WTC11 (cell line): ENCODE data around the gene AKT2. TPM values are rescaled to one million over a fixed set of nuclear protein-coding genes. Genes with fewer than 3 reads are reported as not detected.

Source experiments
- ATAC-seq: fragments of 200-7000 bp; cut with Tn5 transposase; 2 replicates; pipeline ENCODE4 v1.10.0; 2021; ENCODE audit warnings: mild to moderate bottlenecking, moderate library complexity
- CTCF ChIA-PET: fragments of 300-600 bp; sonication (Branson Sonifier 250); formaldehyde crosslinking; loops from one replicate; lab custom pipeline; 2021; ENCODE audit warnings: antibody characterized with exemption; lab: Charles Lee
- POLR2A ChIA-PET: fragments of 350-600 bp; sonication (Branson Sonifier 250); formaldehyde crosslinking; loops from one replicate; lab custom pipeline; 2021; ENCODE audit warnings: antibody characterized with exemption; lab: Charles Lee
- DNase-seq: peaks from one replicate; pipeline ENCODE4 v3.0.0; 2021; ENCODE audit warnings: low spot score
- H3K27ac Mint-ChIP-seq: 2 replicates; pipeline ENCODE4 v1.8.0; 2021; ENCODE audit warnings: mixed read lengths
- H3K27me3 Mint-ChIP-seq: 2 replicates; pipeline ENCODE4 v1.8.0; 2021; ENCODE audit warnings: low read depth, mild to moderate bottlenecking, moderate library complexity, mixed read lengths
- H3K36me3 Mint-ChIP-seq: 2 replicates; pipeline ENCODE4 v1.8.0; 2021; ENCODE audit warnings: mixed read lengths
- H3K4me1 Mint-ChIP-seq: 2 replicates; pipeline ENCODE4 v1.8.0; 2022; ENCODE audit warnings: mixed read lengths
- H3K4me3 Mint-ChIP-seq: 2 replicates; pipeline ENCODE4 v1.8.0; 2021; ENCODE audit warnings: mild to moderate bottlenecking, moderate library complexity, mixed read lengths
- H3K9me3 Mint-ChIP-seq: 2 replicates; pipeline ENCODE4 v1.8.0; 2021; ENCODE audit warnings: mixed read lengths
- EMX1 ChIP-seq: fragments of 250-450 bp; sonication (Bioruptor Pico); IDR thresholded peaks from 2 replicates; pipeline ENCODE4 v1.8.0; 2021; ENCODE audit warnings: mild to moderate bottlenecking
- NFE2L1 ChIP-seq: sonication (generic); formaldehyde crosslinking; IDR thresholded peaks from 2 replicates; pipeline ENCODE4 v1.8.1; 2023; ENCODE audit warnings: missing genetic modification reagents
- NR1H2 ChIP-seq: sonication (generic); formaldehyde crosslinking; IDR thresholded peaks from 2 replicates; pipeline ENCODE4 v1.9.0; 2021; ENCODE audit warnings: mild to moderate bottlenecking, moderate library complexity, missing genetic modification reagents
- ZNF396 ChIP-seq: fragments of 250-450 bp; sonication (Bioruptor Pico); IDR thresholded peaks from 2 replicates; pipeline ENCODE4 v1.8.0; 2021; ENCODE audit warnings: mild to moderate bottlenecking, moderate library complexity, borderline replicate concordance
- ZNF671 ChIP-seq: fragments of 250-450 bp; sonication (Bioruptor Pico); IDR thresholded peaks from 2 replicates; pipeline ENCODE4 v1.8.0; 2021; ENCODE audit warnings: mild to moderate bottlenecking
- total RNA-seq: library from RNA; stranded (reverse); gene quantifications from 3 replicates; pipeline ENCODE4 v1.2.3, GENCODE V29; 2021
- TF ChIP-seq, protein P1 (sequence below): sonication (generic); formaldehyde crosslinking; IDR thresholded peaks from 2 replicates; pipeline ENCODE4 v1.8.0; 2023; ENCODE audit warnings: missing genetic modification reagents, mild to moderate bottlenecking, borderline replicate concordance
- TF ChIP-seq, protein P2 (sequence below): fragments of 250-450 bp; sonication (Bioruptor Pico); IDR thresholded peaks from 2 replicates; pipeline ENCODE4 v1.9.0; 2021; ENCODE audit warnings: mild to moderate bottlenecking, borderline replicate concordance
- TF ChIP-seq, protein P3 (sequence below): sonication (generic); formaldehyde crosslinking; IDR thresholded peaks from 2 replicates; pipeline ENCODE4 v1.8.0; 2023; ENCODE audit warnings: mild to moderate bottlenecking, missing genetic modification reagents
- TF ChIP-seq, protein P4 (sequence below): fragments of 250-450 bp; sonication (Bioruptor Pico); IDR thresholded peaks from 2 replicates; pipeline ENCODE4 v1.9.0; 2021; ENCODE audit warnings: mild to moderate bottlenecking
- TF ChIP-seq, protein P5 (sequence below): fragments of 250-450 bp; sonication (Bioruptor Pico); IDR thresholded peaks from 2 replicates; pipeline ENCODE4 v1.9.0; 2021; ENCODE audit warnings: moderate library complexity, mild to moderate bottlenecking, inconsistent platforms, borderline replicate concordance
- TF ChIP-seq, protein P6 (sequence below): sonication (generic); formaldehyde crosslinking; IDR thresholded peaks from 2 replicates; pipeline ENCODE4 v1.8.1; 2023; ENCODE audit warnings: mild to moderate bottlenecking, missing genetic modification reagents, borderline replicate concordance

The AKT2 gene
- total RNA-seq, 1 experiment from 2014 or later: 156 TPM

DNA sequence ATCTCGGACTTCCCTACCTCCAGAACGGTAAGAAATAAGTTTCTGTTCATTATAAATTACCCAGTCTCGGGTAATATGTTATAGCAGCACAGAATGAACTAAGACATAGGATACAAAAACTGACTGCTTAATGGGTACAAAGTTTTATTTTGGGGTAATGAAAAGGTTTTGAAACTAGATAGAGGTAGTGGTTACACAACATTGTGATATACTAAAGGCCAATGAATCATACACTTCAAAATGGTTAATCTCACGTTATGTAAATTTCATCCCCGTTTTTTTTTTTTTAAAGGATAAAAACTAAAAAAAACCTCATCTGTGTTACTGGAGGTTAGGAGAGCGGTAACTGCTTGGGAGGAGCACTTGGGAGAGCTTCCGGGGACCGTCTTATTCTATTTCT, 23.5 kb downstream of the AKT2 start (continued):
- TF ChIP-seq, protein P1, sequence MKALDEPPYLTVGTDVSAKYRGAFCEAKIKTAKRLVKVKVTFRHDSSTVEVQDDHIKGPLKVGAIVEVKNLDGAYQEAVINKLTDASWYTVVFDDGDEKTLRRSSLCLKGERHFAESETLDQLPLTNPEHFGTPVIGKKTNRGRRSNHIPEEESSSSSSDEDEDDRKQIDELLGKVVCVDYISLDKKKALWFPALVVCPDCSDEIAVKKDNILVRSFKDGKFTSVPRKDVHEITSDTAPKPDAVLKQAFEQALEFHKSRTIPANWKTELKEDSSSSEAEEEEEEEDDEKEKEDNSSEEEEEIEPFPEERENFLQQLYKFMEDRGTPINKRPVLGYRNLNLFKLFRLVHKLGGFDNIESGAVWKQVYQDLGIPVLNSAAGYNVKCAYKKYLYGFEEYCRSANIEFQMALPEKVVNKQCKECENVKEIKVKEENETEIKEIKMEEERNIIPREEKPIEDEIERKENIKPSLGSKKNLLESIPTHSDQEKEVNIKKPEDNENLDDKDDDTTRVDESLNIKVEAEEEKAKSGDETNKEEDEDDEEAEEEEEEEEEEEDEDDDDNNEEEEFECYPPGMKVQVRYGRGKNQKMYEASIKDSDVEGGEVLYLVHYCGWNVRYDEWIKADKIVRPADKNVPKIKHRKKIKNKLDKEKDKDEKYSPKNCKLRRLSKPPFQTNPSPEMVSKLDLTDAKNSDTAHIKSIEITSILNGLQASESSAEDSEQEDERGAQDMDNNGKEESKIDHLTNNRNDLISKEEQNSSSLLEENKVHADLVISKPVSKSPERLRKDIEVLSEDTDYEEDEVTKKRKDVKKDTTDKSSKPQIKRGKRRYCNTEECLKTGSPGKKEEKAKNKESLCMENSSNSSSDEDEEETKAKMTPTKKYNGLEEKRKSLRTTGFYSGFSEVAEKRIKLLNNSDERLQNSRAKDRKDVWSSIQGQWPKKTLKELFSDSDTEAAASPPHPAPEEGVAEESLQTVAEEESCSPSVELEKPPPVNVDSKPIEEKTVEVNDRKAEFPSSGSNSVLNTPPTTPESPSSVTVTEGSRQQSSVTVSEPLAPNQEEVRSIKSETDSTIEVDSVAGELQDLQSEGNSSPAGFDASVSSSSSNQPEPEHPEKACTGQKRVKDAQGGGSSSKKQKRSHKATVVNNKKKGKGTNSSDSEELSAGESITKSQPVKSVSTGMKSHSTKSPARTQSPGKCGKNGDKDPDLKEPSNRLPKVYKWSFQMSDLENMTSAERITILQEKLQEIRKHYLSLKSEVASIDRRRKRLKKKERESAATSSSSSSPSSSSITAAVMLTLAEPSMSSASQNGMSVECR (CRISPR knock-in tag): no peak
- TF ChIP-seq, protein P2, sequence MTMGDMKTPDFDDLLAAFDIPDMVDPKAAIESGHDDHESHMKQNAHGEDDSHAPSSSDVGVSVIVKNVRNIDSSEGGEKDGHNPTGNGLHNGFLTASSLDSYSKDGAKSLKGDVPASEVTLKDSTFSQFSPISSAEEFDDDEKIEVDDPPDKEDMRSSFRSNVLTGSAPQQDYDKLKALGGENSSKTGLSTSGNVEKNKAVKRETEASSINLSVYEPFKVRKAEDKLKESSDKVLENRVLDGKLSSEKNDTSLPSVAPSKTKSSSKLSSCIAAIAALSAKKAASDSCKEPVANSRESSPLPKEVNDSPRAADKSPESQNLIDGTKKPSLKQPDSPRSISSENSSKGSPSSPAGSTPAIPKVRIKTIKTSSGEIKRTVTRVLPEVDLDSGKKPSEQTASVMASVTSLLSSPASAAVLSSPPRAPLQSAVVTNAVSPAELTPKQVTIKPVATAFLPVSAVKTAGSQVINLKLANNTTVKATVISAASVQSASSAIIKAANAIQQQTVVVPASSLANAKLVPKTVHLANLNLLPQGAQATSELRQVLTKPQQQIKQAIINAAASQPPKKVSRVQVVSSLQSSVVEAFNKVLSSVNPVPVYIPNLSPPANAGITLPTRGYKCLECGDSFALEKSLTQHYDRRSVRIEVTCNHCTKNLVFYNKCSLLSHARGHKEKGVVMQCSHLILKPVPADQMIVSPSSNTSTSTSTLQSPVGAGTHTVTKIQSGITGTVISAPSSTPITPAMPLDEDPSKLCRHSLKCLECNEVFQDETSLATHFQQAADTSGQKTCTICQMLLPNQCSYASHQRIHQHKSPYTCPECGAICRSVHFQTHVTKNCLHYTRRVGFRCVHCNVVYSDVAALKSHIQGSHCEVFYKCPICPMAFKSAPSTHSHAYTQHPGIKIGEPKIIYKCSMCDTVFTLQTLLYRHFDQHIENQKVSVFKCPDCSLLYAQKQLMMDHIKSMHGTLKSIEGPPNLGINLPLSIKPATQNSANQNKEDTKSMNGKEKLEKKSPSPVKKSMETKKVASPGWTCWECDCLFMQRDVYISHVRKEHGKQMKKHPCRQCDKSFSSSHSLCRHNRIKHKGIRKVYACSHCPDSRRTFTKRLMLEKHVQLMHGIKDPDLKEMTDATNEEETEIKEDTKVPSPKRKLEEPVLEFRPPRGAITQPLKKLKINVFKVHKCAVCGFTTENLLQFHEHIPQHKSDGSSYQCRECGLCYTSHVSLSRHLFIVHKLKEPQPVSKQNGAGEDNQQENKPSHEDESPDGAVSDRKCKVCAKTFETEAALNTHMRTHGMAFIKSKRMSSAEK: no peak
- TF ChIP-seq EMX1 (CRISPR knock-in tag) (no peak), NFE2L1 (no peak), NR1H2 (CRISPR knock-in tag) (no peak)
- TF ChIP-seq, protein P3, sequence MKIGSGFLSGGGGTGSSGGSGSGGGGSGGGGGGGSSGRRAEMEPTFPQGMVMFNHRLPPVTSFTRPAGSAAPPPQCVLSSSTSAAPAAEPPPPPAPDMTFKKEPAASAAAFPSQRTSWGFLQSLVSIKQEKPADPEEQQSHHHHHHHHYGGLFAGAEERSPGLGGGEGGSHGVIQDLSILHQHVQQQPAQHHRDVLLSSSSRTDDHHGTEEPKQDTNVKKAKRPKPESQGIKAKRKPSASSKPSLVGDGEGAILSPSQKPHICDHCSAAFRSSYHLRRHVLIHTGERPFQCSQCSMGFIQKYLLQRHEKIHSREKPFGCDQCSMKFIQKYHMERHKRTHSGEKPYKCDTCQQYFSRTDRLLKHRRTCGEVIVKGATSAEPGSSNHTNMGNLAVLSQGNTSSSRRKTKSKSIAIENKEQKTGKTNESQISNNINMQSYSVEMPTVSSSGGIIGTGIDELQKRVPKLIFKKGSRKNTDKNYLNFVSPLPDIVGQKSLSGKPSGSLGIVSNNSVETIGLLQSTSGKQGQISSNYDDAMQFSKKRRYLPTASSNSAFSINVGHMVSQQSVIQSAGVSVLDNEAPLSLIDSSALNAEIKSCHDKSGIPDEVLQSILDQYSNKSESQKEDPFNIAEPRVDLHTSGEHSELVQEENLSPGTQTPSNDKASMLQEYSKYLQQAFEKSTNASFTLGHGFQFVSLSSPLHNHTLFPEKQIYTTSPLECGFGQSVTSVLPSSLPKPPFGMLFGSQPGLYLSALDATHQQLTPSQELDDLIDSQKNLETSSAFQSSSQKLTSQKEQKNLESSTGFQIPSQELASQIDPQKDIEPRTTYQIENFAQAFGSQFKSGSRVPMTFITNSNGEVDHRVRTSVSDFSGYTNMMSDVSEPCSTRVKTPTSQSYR: no peak
- TF ChIP-seq, protein P4, sequence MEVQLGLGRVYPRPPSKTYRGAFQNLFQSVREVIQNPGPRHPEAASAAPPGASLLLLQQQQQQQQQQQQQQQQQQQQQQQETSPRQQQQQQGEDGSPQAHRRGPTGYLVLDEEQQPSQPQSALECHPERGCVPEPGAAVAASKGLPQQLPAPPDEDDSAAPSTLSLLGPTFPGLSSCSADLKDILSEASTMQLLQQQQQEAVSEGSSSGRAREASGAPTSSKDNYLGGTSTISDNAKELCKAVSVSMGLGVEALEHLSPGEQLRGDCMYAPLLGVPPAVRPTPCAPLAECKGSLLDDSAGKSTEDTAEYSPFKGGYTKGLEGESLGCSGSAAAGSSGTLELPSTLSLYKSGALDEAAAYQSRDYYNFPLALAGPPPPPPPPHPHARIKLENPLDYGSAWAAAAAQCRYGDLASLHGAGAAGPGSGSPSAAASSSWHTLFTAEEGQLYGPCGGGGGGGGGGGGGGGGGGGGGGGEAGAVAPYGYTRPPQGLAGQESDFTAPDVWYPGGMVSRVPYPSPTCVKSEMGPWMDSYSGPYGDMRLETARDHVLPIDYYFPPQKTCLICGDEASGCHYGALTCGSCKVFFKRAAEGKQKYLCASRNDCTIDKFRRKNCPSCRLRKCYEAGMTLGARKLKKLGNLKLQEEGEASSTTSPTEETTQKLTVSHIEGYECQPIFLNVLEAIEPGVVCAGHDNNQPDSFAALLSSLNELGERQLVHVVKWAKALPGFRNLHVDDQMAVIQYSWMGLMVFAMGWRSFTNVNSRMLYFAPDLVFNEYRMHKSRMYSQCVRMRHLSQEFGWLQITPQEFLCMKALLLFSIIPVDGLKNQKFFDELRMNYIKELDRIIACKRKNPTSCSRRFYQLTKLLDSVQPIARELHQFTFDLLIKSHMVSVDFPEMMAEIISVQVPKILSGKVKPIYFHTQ (CRISPR knock-in tag): no peak
- TF ChIP-seq, protein P5, sequence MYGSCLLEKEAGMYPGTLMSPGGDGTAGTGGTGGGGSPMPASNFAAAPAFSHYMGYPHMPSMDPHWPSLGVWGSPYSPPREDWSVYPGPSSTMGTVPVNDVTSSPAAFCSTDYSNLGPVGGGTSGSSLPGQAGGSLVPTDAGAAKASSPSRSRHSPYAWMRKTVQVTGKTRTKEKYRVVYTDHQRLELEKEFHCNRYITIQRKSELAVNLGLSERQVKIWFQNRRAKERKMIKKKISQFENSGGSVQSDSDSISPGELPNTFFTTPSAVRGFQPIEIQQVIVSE (CRISPR knock-in tag): no peak
- TF ChIP-seq, all 79 proteins: peak for 0

DNA sequence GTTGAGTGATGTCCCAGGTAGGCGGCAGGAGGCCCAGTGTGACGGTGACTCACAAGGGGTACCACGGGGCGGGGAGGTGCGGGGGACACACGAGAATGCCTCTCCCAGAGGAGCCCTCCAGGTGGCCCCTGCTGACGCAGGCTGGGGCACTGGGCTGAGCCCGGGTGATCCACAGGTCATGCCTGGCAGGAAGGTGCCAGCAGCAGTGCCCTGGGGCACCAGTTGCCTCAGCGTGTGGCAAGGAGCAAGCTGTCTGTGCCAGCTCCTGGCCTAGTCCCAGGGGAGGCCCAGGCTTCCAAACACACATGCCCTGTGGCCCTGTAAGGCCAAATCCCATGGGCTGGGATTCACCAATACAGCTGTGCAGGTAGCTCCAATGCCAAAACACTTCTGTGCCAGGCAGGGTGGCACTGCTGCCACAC, 28.0 kb downstream of the AKT2 start:
- Mint-ChIP-seq H3K36me3 (peaks cover 26% of the 10 kb centered on the region), H3K9me3 (no peaks in the 10 kb centered on the region), H3K4me3 (no peak overlapping the region), H3K4me1 (peaks cover 16% of the 10 kb centered on the region), H3K27ac (no peak overlapping the region), H3K27me3 (no peaks in the 10 kb centered on the region)
- ATAC-seq: no peak
- ChIA-PET CTCF (interaction anchor here (0.6 kb wide), 1 partner anchor 13 kb away, joined by 3 read pairs; no protein-coding TSS in a partner anchor), POLR2A (no interaction called here)
- DNase-seq: no peak
- TF ChIP-seq, protein P1 (CRISPR knock-in tag): no peak
- TF ChIP-seq, protein P6, sequence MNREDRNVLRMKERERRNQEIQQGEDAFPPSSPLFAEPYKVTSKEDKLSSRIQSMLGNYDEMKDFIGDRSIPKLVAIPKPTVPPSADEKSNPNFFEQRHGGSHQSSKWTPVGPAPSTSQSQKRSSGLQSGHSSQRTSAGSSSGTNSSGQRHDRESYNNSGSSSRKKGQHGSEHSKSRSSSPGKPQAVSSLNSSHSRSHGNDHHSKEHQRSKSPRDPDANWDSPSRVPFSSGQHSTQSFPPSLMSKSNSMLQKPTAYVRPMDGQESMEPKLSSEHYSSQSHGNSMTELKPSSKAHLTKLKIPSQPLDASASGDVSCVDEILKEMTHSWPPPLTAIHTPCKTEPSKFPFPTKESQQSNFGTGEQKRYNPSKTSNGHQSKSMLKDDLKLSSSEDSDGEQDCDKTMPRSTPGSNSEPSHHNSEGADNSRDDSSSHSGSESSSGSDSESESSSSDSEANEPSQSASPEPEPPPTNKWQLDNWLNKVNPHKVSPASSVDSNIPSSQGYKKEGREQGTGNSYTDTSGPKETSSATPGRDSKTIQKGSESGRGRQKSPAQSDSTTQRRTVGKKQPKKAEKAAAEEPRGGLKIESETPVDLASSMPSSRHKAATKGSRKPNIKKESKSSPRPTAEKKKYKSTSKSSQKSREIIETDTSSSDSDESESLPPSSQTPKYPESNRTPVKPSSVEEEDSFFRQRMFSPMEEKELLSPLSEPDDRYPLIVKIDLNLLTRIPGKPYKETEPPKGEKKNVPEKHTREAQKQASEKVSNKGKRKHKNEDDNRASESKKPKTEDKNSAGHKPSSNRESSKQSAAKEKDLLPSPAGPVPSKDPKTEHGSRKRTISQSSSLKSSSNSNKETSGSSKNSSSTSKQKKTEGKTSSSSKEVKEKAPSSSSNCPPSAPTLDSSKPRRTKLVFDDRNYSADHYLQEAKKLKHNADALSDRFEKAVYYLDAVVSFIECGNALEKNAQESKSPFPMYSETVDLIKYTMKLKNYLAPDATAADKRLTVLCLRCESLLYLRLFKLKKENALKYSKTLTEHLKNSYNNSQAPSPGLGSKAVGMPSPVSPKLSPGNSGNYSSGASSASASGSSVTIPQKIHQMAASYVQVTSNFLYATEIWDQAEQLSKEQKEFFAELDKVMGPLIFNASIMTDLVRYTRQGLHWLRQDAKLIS (CRISPR knock-in tag): no peak
- TF ChIP-seq ZNF396 (CRISPR knock-in tag) (no peak), ZNF671 (CRISPR knock-in tag) (no peak)
